Endodermal cell (in vitro differentiated cells): ENCODE measurements around the gene MEGF11. TPM values are rescaled to one million over a fixed set of nuclear protein-coding genes. Genes with fewer than 3 reads are reported as not detected.

Experiments used
- DNase-seq: peaks from one replicate; pipeline ENCODE4 v3.0.0-alpha.2; 2017
- H3K27ac ChIP-seq: 2 replicates; pipeline ENCODE4 v1.5.1; 2013; ENCODE audit warnings: mild to moderate bottlenecking, low read depth, low read length, moderate library complexity
- H3K27me3 ChIP-seq: 2 replicates; pipeline ENCODE4 v1.6.1; 2013; ENCODE audit warnings: mild to moderate bottlenecking, low read length, moderate library complexity; ENCODE audit not compliant: insufficient read depth, control insufficient read depth, poor library complexity, severe bottlenecking
- H3K36me3 ChIP-seq: 2 replicates; pipeline ENCODE4 v1.7.0; 2013; ENCODE audit warnings: mild to moderate bottlenecking, low read length, moderate library complexity; ENCODE audit not compliant: control insufficient read depth, insufficient read depth
- H3K4me1 ChIP-seq: one replicate; pipeline ENCODE4 v1.7.0; 2013; ENCODE audit warnings: low read length; ENCODE audit not compliant: control insufficient read depth, insufficient read depth
- H3K4me3 ChIP-seq: 2 replicates; pipeline ENCODE4 v1.5.1; 2013; ENCODE audit warnings: mild to moderate bottlenecking, low read length, moderate library complexity
- H3K9ac ChIP-seq: 2 replicates; pipeline ENCODE4 v1.6.1; 2013; ENCODE audit warnings: mild to moderate bottlenecking, low read length, moderate library complexity; ENCODE audit not compliant: poor library complexity, severe bottlenecking; ENCODE audit errors: extremely low read depth
- H3K9me3 ChIP-seq: 2 replicates; pipeline ENCODE4 v1.6.1; 2013; ENCODE audit warnings: mild to moderate bottlenecking, low read length, moderate library complexity; ENCODE audit not compliant: control insufficient read depth
- H3K27ac Mint-ChIP-seq: 2 replicates; pipeline ENCODE4 v1.8.0; 2020; ENCODE audit warnings: mixed read lengths
- H3K27me3 Mint-ChIP-seq: 2 replicates; pipeline ENCODE4 v1.8.0; 2021; ENCODE audit warnings: mild to moderate bottlenecking, mixed read lengths; ENCODE audit not compliant: insufficient read depth
- H3K36me3 Mint-ChIP-seq: 2 replicates; pipeline ENCODE4 v1.8.0; 2020; ENCODE audit warnings: low read depth, mixed read lengths
- H3K4me1 Mint-ChIP-seq: 2 replicates; pipeline ENCODE4 v1.8.0; 2020; ENCODE audit warnings: mixed read lengths
- H3K4me3 Mint-ChIP-seq: 2 replicates; pipeline ENCODE4 v1.8.0; 2020; ENCODE audit warnings: mild to moderate bottlenecking, moderate library complexity, mixed read lengths
- H3K9me3 Mint-ChIP-seq: 2 replicates; pipeline ENCODE4 v1.8.0; 2020; ENCODE audit warnings: mild to moderate bottlenecking, mixed read lengths
- CTCF ChIP-seq: fragments of 200-600 bp; sonication (generic); conservative IDR thresholded peaks from 2 replicates; pipeline ENCODE4 v1.5.0; 2021; ENCODE audit warnings: antibody characterized with exemption, mild to moderate bottlenecking
- WGBS, 2 experiments: methylation state at CpG; one replicate each; pipeline versions ENCODE4 v1.1.5 to v1.1.7; 2013; ENCODE audit warnings: missing lambda C conversion rate in 2 of 2, mixed read lengths in 1 of 2; ENCODE audit not compliant: insufficient coverage in 1 of 2, insufficient read length in 1 of 2; 5-methylcytosine and 5-hydroxymethylcytosine counted together
- total RNA-seq, 2 donors: library from RNA; stranded (reverse); fragmentation: NEBNext Ultra II Directional in 1 of 2; extraction: Animal tissue kit (Norgen Biotek cat#: 25700) in 1 of 2; gene quantifications; 2 replicates in 1 of 2; 3 replicates in 1 of 2; pipeline ENCODE4 v1.2.1, GENCODE V29; 2021

MEGF11 gene
- total RNA-seq, 2 donors from 2014 or later, result 0.73 to 1.2 TPM

DNA sequence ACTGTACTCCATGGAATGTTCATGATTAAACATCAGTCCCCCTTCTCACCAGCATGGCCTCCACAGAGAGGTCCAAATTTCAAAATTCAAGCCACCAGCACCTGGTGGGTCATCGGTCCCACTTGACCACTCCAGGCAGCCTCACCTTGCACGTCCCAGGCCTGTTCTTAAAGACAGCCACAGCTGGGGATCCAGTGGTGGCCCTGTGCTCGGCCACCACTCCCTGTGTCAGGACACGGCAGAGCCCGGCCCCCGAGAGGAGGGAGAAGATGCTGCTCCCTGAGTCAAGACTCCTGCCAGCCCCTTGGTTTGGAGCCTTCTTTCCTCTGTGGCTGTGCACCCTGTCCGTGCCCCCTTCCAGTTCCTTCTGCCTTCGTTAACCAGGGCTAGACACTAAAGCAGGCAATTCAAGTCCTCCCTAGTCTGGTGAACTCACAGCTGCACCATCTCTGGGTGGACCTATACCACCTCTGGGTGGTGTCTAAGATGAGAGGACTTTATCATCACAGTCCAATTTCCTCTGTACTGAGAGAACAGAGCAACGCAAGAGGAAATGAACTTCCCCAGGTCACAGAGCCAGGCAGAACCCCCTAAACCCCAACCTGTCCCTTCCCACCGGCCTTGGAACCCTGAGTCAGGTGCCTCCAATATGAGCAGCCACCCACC lies 97.1 kb downstream of the MEGF11 start:
- 91 to 93% methylated on average over 10 of the region's 10 CpGs for WGBS, 2 experiments
- Histone ChIP-seq H3K36me3 (no peaks in the 10 kb centered on the region), H3K9ac (no peak overlapping the region), H3K4me1 (peaks cover 5% of the 10 kb centered on the region), H3K27ac (no peak overlapping the region), H3K4me3 (no peak overlapping the region), H3K9me3 (no peaks in the 10 kb centered on the region), H3K27me3 (no peaks in the 10 kb centered on the region)
- H3K4me1 Mint-ChIP-seq, result peaks cover 15% of the 10 kb centered on the region
- H3K27me3 Mint-ChIP-seq, result peaks cover 5% of the 10 kb centered on the region
- H3K36me3 Mint-ChIP-seq, result no peaks in the 10 kb centered on the region
- H3K4me3 Mint-ChIP-seq, result no peak overlapping the region
- no peaks in the 10 kb centered on the region for H3K9me3 Mint-ChIP-seq
- no peak for TF ChIP-seq CTCF
- no peak overlapping the region for H3K27ac Mint-ChIP-seq
- DNase-seq, result no peak

GRCh38 chr15:66155065-66155464 lies 98.5 kb downstream of the MEGF11 start:
- no peak for DNase-seq
- Mint-ChIP-seq H3K9me3 (no peaks in the 10 kb centered on the region), H3K4me3 (no peak overlapping the region), H3K27me3 (peaks cover 5% of the 10 kb centered on the region), H3K4me1 (peaks cover 27% of the 10 kb centered on the region), H3K36me3 (no peaks in the 10 kb centered on the region), H3K27ac (no peak overlapping the region)
- Histone ChIP-seq H3K4me1 (peaks cover 5% of the 10 kb centered on the region), H3K27ac (no peak overlapping the region), H3K9me3 (no peaks in the 10 kb centered on the region), H3K36me3 (no peaks in the 10 kb centered on the region), H3K9ac (no peak overlapping the region), H3K4me3 (no peak overlapping the region), H3K27me3 (no peaks in the 10 kb centered on the region)
- 83 to 88% methylated on average over 1 to 5 of the region's 5 CpGs for WGBS, 2 experiments
- no peak for TF ChIP-seq CTCF

DNA sequence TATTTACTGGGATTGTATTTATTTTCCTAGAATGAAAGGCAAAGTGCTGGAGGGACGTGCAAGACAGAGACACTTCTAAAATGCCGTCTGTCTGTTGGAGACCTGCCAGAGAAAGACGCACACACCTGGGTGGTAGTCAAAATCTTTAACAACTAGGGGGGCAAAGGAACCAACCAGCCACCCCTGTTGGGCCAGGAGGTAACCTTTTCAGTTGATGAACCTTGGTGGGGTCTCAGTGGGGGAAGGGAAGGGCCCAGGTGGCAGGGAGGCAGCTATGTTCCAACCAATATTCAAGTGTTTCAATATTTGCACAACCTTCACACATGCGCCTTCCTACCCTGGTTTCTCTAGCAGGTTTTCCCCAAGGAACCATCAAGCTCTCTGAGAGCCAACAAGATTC lies 99.0 kb downstream of the MEGF11 start:
- DNase-seq, result no peak
- TF ChIP-seq CTCF, result no peak
- Histone ChIP-seq H3K27ac (no peak overlapping the region), H3K4me3 (no peak overlapping the region), H3K4me1 (peaks cover 5% of the 10 kb centered on the region), H3K9me3 (no peaks in the 10 kb centered on the region), H3K36me3 (no peaks in the 10 kb centered on the region), H3K27me3 (no peaks in the 10 kb centered on the region), H3K9ac (no peak overlapping the region)
- no peak overlapping the region for H3K4me3 Mint-ChIP-seq
- H3K27ac Mint-ChIP-seq, result no peak overlapping the region
- H3K9me3 Mint-ChIP-seq, result no peaks in the 10 kb centered on the region
- peaks cover 5% of the 10 kb centered on the region for H3K27me3 Mint-ChIP-seq
- WGBS, 2 experiments, result 91 to 92% methylated on average over 3 to 4 of the region's 4 CpGs
- H3K36me3 Mint-ChIP-seq, result no peaks in the 10 kb centered on the region
- H3K4me1 Mint-ChIP-seq, result peaks cover 27% of the 10 kb centered on the region
